Immature natural killer cell (primary cell): Measurements from ENCODE around the gene FILIP1L. TPM values are rescaled to one million over a fixed set of nuclear protein-coding genes. Genes with fewer than 3 reads are reported as not detected.
"Not testable (repeated sequence)": the region's sequence is repeated elsewhere in the genome, so short reads cannot be mapped to it uniquely, and the experiment has no call there.

ENCODE experiments used
- DNase-seq, 3 donors: peaks; one replicate each; pipeline ENCODE4 v3.0.0; 2022; ENCODE audit warnings: mixed read lengths in 1 of 3
- H3K27ac Mint-ChIP-seq, 6 donors: one replicate each; pipeline ENCODE4 v1.8.0; 2020; ENCODE audit warnings: mixed read lengths in 6 of 6, mild to moderate bottlenecking in 5 of 6, inconsistent platforms in 4 of 6, moderate library complexity in 3 of 6
- H3K27me3 Mint-ChIP-seq, 3 donors: one replicate each; pipeline ENCODE4 v1.8.0; 2020 to 2021; ENCODE audit warnings: low read depth in 3 of 3, mild to moderate bottlenecking in 3 of 3, mixed read lengths in 3 of 3, moderate library complexity in 3 of 3, inconsistent platforms in 1 of 3
- H3K36me3 Mint-ChIP-seq, 3 donors: one replicate each; pipeline ENCODE4 v1.8.0; 2020; ENCODE audit warnings: mixed read lengths in 3 of 3, inconsistent platforms in 2 of 3, mild to moderate bottlenecking in 2 of 3
- H3K4me1 Mint-ChIP-seq, 2 donors: one replicate each; pipeline ENCODE4 v1.8.0; 2020; ENCODE audit warnings: inconsistent platforms in 2 of 2, mild to moderate bottlenecking in 2 of 2, mixed read lengths in 2 of 2, moderate library complexity in 1 of 2
- H3K4me3 Mint-ChIP-seq, 5 donors: one replicate each; pipeline ENCODE4 v1.8.0; 2020; ENCODE audit warnings: mild to moderate bottlenecking in 5 of 5, mixed read lengths in 5 of 5, inconsistent platforms in 3 of 5, moderate library complexity in 3 of 5
- H3K9me3 Mint-ChIP-seq, 6 donors: one replicate each; pipeline ENCODE4 v1.8.0; 2020; ENCODE audit warnings: mild to moderate bottlenecking in 6 of 6, mixed read lengths in 6 of 6, inconsistent platforms in 4 of 6, moderate library complexity in 3 of 6
- polyA plus RNA-seq, 3 donors: library from polyadenylated mRNA; unstranded; fragments of 300-500 nt; fragmentation: Illumina TruSeq; gene quantifications; one replicate each; pipeline ENCODE4 v1.2.3, GENCODE V29; 2021

Gene FILIP1L
- polyA plus RNA-seq, 3 donors from 2014 or later: 0.09 TPM; not detected in 2

GRCh38 chr3:99843590-99844258, 270.6 kb downstream of the FILIP1L start:
- Mint-ChIP-seq H3K36me3 (no peaks in the 10 kb centered on the region), H3K27me3 (peaks cover 0 to 4% (median 2%) of the 10 kb centered on the region in 3 donors), H3K9me3 (peaks cover 0 to 1% (median 0%) of the 10 kb centered on the region in 6 donors), H3K27ac (no peak overlapping the region), H3K4me1 (no peaks in the 10 kb centered on the region), H3K4me3 (no peak overlapping the region)
- no peak for DNase-seq

GRCh38 chr3:99842826-99843589, 271.3 kb downstream of the FILIP1L start:
- Mint-ChIP-seq H3K36me3 (no peaks in the 10 kb centered on the region), H3K9me3 (peaks cover 0 to 1% (median 0%) of the 10 kb centered on the region in 6 donors), H3K4me1 (no peaks in the 10 kb centered on the region), H3K4me3 (no peak overlapping the region), H3K27me3 (peaks cover 0 to 4% (median 2%) of the 10 kb centered on the region in 3 donors), H3K27ac (no peak overlapping the region)
- no peak for DNase-seq

- not testable (repeated sequence) for H3K4me1 Mint-ChIP-seq, H3K36me3 Mint-ChIP-seq, DNase-seq, H3K9me3 Mint-ChIP-seq, H3K27ac Mint-ChIP-seq, H3K27me3 Mint-ChIP-seq, H3K4me3 Mint-ChIP-seq
Measured at GRCh38 chr3:99841949-99842348, 272.4 kb downstream of the FILIP1L start.

GRCh38 chr3:99839613-99840012, 274.7 kb downstream of the FILIP1L start:
- Mint-ChIP-seq H3K27ac (no peak overlapping the region), H3K36me3 (no peaks in the 10 kb centered on the region), H3K9me3 (no peaks in the 10 kb centered on the region), H3K27me3 (peaks cover 0 to 2% (median 2%) of the 10 kb centered on the region in 3 donors), H3K4me1 (no peaks in the 10 kb centered on the region), H3K4me3 (no peak overlapping the region)
- DNase-seq: no peak

GRCh38 chr3:99838755-99839154, 275.5 kb downstream of the FILIP1L start:
- H3K4me1 Mint-ChIP-seq: no peaks in the 10 kb centered on the region
- no peaks in the 10 kb centered on the region for H3K27me3 Mint-ChIP-seq
- H3K27ac Mint-ChIP-seq: no peak overlapping the region
- DNase-seq: no peak
- H3K4me3 Mint-ChIP-seq: no peak overlapping the region
- H3K36me3 Mint-ChIP-seq: no peaks in the 10 kb centered on the region
- no peaks in the 10 kb centered on the region for H3K9me3 Mint-ChIP-seq

- Mint-ChIP-seq H3K9me3 (no peaks in the 10 kb centered on the region), H3K4me3 (no peak overlapping the region), H3K27me3 (no peaks in the 10 kb centered on the region), H3K27ac (no peak overlapping the region), H3K36me3 (no peaks in the 10 kb centered on the region), H3K4me1 (no peaks in the 10 kb centered on the region)
- DNase-seq: no peak
Measured at GRCh38 chr3:99837715-99838114, 276.6 kb downstream of the FILIP1L start.

GRCh38 chr3:99836681-99837080, 277.6 kb downstream of the FILIP1L start:
- H3K4me1 Mint-ChIP-seq: no peaks in the 10 kb centered on the region
- H3K27ac Mint-ChIP-seq: no peak overlapping the region
- H3K9me3 Mint-ChIP-seq: no peaks in the 10 kb centered on the region
- no peaks in the 10 kb centered on the region for H3K27me3 Mint-ChIP-seq
- no peak for DNase-seq
- H3K36me3 Mint-ChIP-seq: no peaks in the 10 kb centered on the region
- H3K4me3 Mint-ChIP-seq: no peak overlapping the region

GRCh38 chr3:99834211-99834957, 279.9 kb downstream of the FILIP1L start:
- H3K27me3 Mint-ChIP-seq: no peaks in the 10 kb centered on the region
- DNase-seq: no peak
- no peaks in the 10 kb centered on the region for H3K4me1 Mint-ChIP-seq
- H3K9me3 Mint-ChIP-seq: no peaks in the 10 kb centered on the region
- no peaks in the 10 kb centered on the region for H3K36me3 Mint-ChIP-seq
- H3K4me3 Mint-ChIP-seq: no peak overlapping the region
- H3K27ac Mint-ChIP-seq: no peak overlapping the region

GRCh38 chr3:99833617-99834205, 280.6 kb downstream of the FILIP1L start:
- no peaks in the 10 kb centered on the region for H3K4me1 Mint-ChIP-seq

GRCh38 chr3:99829844-99830243, 284.5 kb downstream of the FILIP1L start:
- Mint-ChIP-seq H3K36me3 (no peaks in the 10 kb centered on the region), H3K4me3 (no peak overlapping the region), H3K4me1 (no peaks in the 10 kb centered on the region), H3K27ac (no peak overlapping the region), H3K27me3 (no peaks in the 10 kb centered on the region), H3K9me3 (no peaks in the 10 kb centered on the region)
- no peak for DNase-seq

More at GRCh38 chr3:99833617-99834205, 280.6 kb downstream of the FILIP1L start:
- Mint-ChIP-seq H3K4me3 (no peak overlapping the region), H3K27me3 (no peaks in the 10 kb centered on the region), H3K27ac (no peak overlapping the region), H3K36me3 (no peaks in the 10 kb centered on the region), H3K9me3 (no peaks in the 10 kb centered on the region)
- no peak for DNase-seq

- DNase-seq: no peak
- Mint-ChIP-seq H3K4me3 (no peak overlapping the region), H3K27ac (no peak overlapping the region)
Measured at GRCh38 chr3:99825004-99825640, 289.2 kb downstream of the FILIP1L start.

GRCh38 chr3:99823723-99824711, 290.3 kb downstream of the FILIP1L start:
- no peaks in the 10 kb centered on the region for H3K9me3 Mint-ChIP-seq
- H3K4me1 Mint-ChIP-seq: peaks cover 3% of the 10 kb centered on the region in 2 donors
- H3K36me3 Mint-ChIP-seq: peaks cover 0 to 4% (median 0%) of the 10 kb centered on the region in 3 donors
- H3K27ac Mint-ChIP-seq: no peak overlapping the region
- H3K4me3 Mint-ChIP-seq: no peak overlapping the region
- no peaks in the 10 kb centered on the region for H3K27me3 Mint-ChIP-seq
- no peak for DNase-seq

More at GRCh38 chr3:99825004-99825640, 289.2 kb downstream of the FILIP1L start:
- Mint-ChIP-seq H3K9me3 (no peaks in the 10 kb centered on the region), H3K27me3 (no peaks in the 10 kb centered on the region), H3K36me3 (peaks cover 0 to 4% (median 0%) of the 10 kb centered on the region in 3 donors), H3K4me1 (no peaks in the 10 kb centered on the region)
